ENCODE data around the gene TNPO2.

TNPO2 gene

GRCh38 chr19:12676384-12676792, 47.3 kb downstream of the TNPO2 start:
- peak; percentile 83 to 93 for DNase-seq (ENCODE audit: low read depth in 2 of 2)

GRCh38 chr19:12675940-12676339, 47.8 kb downstream of the TNPO2 start:
- DNase-seq (ENCODE audit: low read depth in 2 of 2): no peak

DNA sequence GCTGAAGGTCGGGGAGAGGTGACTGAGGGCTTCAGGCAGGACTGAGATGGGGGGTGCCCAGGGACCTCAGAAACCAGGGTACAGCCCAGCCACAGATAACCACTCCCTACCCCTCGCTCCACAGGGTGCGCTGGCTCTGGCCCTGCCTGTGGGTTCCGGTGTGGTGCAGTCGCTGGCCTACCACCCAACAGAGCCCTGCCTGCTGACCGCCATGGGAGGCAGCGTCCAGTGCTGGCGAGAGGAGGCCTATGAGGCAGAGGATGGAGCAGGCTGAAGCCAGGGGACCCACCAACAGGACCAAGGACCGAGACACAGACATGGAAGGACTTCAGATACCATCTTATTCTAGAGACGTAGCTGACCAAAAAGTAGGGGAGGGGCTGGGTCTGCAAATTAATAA, 48.3 kb downstream of the TNPO2 start:
- no peak for DNase-seq (ENCODE audit: low read depth in 2 of 2)

GRCh38 chr19:12672744-12673143, 51.0 kb downstream of the TNPO2 start:
- DNase-seq (ENCODE audit: low read depth in 2 of 2): no peak

DNA sequence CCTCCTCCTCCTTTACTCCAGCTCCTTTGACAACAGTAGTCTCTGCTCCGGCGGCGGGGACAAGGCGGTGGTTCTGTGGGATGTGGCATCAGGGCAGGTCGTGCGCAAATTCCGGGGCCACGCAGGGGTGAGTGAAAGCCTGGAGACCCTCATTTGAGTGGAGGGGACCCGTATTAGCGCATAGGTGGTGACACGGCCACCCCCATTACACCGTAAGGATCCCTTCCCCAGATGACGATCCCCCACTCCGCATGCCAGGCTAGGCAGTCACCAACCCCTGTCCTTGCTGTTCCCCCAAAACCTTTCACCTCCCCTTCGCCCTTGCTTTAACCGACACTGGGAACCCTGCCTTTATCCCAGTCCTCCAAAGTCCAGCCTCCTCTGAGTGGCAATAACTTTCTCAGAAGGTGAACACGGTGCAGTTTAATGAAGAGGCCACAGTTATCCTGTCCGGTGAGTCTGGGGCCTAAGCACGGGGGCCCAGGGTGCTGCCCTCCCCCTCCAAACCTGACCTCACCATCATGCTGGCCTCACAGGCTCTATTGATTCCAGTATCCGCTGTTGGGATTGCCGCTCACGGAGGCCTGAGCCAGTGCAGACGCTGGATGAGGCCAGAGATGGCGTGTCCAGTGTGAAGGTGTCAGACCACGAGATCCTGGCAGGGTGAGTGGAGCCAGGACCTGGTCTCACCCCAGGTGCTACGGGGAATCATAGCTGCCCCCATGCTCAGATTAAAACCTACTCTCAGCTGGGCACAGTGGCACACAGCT, 53.4 kb downstream of the TNPO2 start:
- no peak for DNase-seq (ENCODE audit: low read depth in 2 of 2)

GRCh38 chr19:12669270-12670158, 54.2 kb downstream of the TNPO2 start:
- peak; percentile 47 to 55 for DNase-seq (ENCODE audit: low read depth in 2 of 2)

- DNase-seq (ENCODE audit: low read depth in 2 of 2): peak in 1 of 2 donors; percentile 52
Measured at GRCh38 chr19:12668932-12669269, 54.8 kb downstream of the TNPO2 start.

- no peak for DNase-seq (ENCODE audit: low read depth in 2 of 2)
Measured at GRCh38 chr19:12668346-12668745, 55.4 kb downstream of the TNPO2 start.

DNA sequence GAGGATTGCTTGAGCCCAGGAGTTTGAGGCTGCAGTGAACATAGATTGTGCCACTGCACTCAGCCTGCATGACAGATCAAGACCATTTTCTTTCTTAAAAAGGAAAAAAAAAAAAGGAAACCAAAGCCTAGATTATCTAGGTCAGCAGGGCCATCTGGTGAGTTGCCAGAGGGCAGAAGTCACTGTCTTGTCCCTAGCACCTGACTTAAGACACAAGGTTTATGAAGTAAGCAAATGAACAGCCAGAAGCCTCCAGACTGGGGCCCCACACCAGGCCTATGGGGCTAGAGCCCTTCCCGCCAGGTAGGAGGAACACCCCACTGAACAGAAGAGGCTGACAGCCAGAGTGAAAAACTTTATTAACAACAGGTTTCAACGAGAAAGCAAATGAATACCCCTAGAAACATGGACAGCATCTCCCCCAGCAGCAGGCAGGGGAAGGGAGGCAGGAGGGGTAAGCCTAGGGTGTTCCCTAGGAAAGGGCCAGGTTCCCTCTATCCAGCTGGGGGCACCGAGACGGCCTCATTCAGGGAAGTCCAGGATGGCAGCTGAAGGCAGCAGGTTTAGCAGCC, 55.9 kb downstream of the TNPO2 start:
- DNase-seq (ENCODE audit: low read depth in 2 of 2): no peak

GRCh38 chr19:12666265-12667048, 57.3 kb downstream of the TNPO2 start, which contains the start of the genes MAN2B1 and WDR83:
Gene MAN2B1, minus strand, starts transcription at chr19:12666742. Its CDS starts 41 bp downstream, at chr19:12666701.
Gene WDR83, plus strand, starts transcription at chr19:12666807. Its CDS starts 2,984 bp downstream, at chr19:12669791.
- DNase-seq (ENCODE audit: low read depth in 2 of 2): peak; percentile 75 to 78

DNA sequence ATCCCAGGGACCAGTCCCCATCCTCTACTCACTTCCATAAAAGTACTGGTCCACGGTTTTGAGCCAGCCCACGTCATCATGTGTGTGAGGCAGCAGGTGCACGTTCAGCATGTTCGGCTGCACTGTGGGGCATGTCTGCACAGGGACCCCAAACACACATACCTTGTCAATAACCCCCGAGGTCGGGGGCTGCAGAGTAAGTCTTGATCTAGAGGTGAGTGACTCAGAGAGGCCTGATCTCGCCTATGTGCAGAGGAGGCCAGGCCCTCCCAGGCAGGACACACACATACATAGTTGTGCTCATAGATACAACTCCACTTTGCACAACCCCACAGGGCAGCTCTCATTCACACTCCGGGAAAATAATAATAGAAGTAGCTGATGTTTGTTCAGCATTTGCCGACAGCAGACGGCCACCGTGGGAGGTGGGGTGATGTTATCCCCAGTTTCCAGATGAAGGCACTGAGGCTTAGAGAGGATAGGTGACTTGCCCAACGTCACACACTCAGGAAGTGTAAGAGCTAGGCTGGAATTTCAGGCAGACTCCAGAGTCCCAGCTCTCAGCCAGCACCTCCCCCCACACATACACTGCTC, 58.0 kb downstream of the TNPO2 start:
- no peak for DNase-seq (ENCODE audit: low read depth in 2 of 2)

GRCh38 chr19:12665281-12665573, 58.5 kb downstream of the TNPO2 start:
- no peak for DNase-seq (ENCODE audit: low read depth in 2 of 2)

DNA sequence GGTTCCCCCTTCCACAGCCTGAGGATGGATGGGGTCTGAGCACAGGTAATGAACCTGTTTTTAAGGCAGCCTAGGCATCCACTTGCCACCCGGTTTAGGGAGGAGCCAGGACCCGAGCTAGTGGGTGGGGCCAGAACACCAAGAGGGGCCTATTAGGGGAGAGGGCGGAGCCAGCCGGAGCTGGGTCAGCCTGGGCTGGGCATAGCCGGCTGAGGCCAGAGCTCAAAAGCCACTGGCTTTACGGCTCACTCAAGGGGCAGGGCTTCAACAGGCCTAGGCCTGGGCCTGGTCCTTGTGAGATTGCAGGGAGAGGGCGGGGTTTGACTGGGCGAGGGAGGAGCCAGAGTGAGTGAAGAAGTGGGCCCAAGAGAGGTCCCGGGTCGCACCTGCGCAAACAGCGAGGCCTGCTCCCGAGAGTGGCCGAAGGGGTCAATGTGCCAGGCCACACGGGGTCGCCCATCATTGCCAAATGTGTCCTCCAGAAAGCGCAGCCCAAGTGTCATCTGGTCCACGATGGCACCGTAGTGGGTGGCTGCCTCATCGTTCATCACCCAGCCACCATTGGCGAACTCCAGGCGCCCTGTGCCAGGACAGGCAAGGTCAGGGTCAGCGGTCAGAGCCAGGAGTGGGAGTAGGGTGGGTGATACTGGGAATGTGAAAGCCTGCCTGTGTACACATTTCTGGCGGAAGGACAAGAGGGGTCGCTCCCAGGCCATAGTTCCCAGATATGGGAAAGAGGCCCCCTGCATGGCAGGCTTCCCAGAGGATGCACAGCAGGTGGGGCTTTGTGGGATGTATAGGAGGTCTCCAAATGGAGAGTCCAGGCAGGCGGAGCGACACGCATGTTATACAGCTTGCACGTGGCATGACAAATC, 59.1 kb downstream of the TNPO2 start:
- no peak for DNase-seq (ENCODE audit: low read depth in 2 of 2)

GRCh38 chr19:12660980-12661379, 62.8 kb downstream of the TNPO2 start:
- no peak for DNase-seq (ENCODE audit: low read depth in 2 of 2)

- no peak for DNase-seq (ENCODE audit: low read depth in 2 of 2)
Measured at GRCh38 chr19:12657966-12658365, 65.8 kb downstream of the TNPO2 start.

DNA sequence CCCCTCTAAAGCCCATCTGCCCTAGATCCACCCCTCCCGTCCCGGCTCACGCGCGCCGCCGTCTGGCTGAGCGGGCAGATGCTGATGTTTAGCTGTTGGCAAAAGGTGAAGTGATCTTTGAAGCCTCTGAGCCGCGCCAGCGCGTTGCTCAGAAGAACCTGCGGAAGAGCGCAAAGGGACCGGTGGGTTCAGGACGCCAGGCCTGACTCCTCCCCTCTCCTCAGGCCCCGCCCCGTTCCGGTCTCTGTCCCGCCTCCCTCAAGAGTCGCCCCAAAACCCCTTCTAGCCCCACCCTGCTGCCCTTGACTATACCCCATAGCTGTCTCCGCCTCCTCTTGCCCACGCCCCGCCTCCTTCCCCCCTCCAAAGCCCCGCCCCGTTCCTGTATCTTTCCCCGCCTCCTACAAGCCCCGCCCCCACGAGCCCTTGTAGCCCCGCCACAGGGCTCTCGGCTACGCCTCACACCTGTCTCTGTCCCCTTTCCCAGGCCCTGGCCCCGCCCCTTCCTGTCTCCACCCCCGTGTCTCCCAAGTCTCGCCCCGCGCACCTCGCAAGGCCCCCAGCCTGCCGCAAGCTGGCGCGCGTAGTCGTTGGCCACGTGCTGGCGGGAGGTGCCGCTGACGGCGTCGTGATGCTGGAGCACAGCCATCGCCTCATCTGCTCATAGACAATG, 66.7 kb downstream of the TNPO2 start:
- DNase-seq (ENCODE audit: low read depth in 2 of 2): no peak

- DNase-seq (ENCODE audit: low read depth in 2 of 2): no peak
Measured at GRCh38 chr19:12655546-12655945, 68.2 kb downstream of the TNPO2 start.

DNA sequence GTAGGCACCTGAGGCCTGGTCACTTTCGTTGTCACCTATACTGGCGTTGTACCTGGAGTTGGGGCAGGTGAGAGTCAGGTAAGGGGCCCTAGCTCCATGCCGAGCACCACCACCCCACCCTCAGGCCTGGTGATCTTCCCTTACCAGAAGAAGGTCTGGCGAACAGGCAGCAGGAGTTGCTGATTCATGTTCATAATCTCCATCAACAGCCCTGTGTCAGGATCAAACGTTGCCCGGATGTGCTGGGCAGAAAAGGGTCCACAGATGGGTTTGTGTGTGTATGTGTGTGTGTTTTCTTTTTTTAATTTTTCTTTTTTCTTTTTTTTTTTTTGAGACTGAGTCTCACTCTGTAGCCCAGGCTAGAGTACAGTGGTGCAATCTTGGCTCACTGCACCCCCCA, 71.5 kb downstream of the TNPO2 start:
- DNase-seq (ENCODE audit: low read depth in 2 of 2): no peak

GRCh38 chr19:12649941-12650340, 73.8 kb downstream of the TNPO2 start:
- DNase-seq (ENCODE audit: low read depth in 2 of 2): no peak

All from activated CD4-positive, alpha-beta T cell treated with anti-CD3 and anti-CD28 coated beads for 24 hours (primary cell).